DOHH2 (cell line): ENCODE data around the gene CPA3.

ENCODE experiments used
- CTCF ChIP-seq: fragments of 200-600 bp; sonication (generic); IDR thresholded peaks from one replicate; pipeline ENCODE4 v1.5.1; 2014; ENCODE audit warnings: antibody characterized with exemption, mild to moderate bottlenecking, low read depth, low read length; ENCODE audit not compliant: poor library complexity, severe bottlenecking
- EZH2phosphoT487 ChIP-seq: fragments of 200-600 bp; sonication (generic); IDR thresholded peaks from 2 replicates; pipeline ENCODE4 v1.6.1; 2017; ENCODE audit warnings: borderline replicate concordance, mild to moderate bottlenecking, antibody characterized with exemption, low read length, moderate library complexity, mixed read lengths

- no peak for TF ChIP-seq CTCF
- TF ChIP-seq EZH2phosphoT487 = no peak
Observed at GRCh38 chr3:148816981-148817525, 48.0 kb upstream of the CPA3 start.
